PC-9 (cell line): ENCODE data around the gene ZDHHC9.
"Not testable (repeated sequence)": the region's sequence is repeated elsewhere in the genome, so short reads cannot be mapped to it uniquely, and the experiment has no call there.

Experiments
- CTCF ChIP-seq: fragments of 200-600 bp; sonication (generic); conservative IDR thresholded peaks from 2 replicates; pipeline ENCODE4 v1.6.1; 2017; ENCODE audit warnings: mixed run types, antibody characterized with exemption, mild to moderate bottlenecking, moderate library complexity
- EZH2 ChIP-seq: fragments of 200-600 bp; sonication (generic); IDR thresholded peaks from 2 replicates; pipeline ENCODE4 v1.8.0; 2017; ENCODE audit warnings: antibody characterized with exemption, low read depth

- not testable (repeated sequence) for TF ChIP-seq CTCF, EZH2
These were observed 15.4 kb upstream of the ZDHHC9 start for GRCh38 chrX:129859134-129859533.
